Activated T-cell treated with anti-CD3 and anti-CD28 coated beads, Interleukin-2, amount 50 U/mL, for 24 hours (primary cell): Measurements from ENCODE around the gene TBX2.

Source experiments
- DNase-seq: peaks from one replicate; pipeline ENCODE4 v3.0.0-alpha.2; 2020
- H3K27ac Mint-ChIP-seq: 2 replicates; pipeline ENCODE4 v1.8.0; 2020; ENCODE audit warnings: mild to moderate bottlenecking, mixed read lengths
- H3K27me3 Mint-ChIP-seq: 2 replicates; pipeline ENCODE4 v1.8.0; 2020; ENCODE audit warnings: mixed read lengths
- H3K36me3 Mint-ChIP-seq: 2 replicates; pipeline ENCODE4 v1.8.0; 2020; ENCODE audit warnings: low read depth, mixed read lengths
- H3K4me1 Mint-ChIP-seq: 2 replicates; pipeline ENCODE4 v1.8.0; 2020; ENCODE audit warnings: low read depth, mixed read lengths
- H3K4me3 Mint-ChIP-seq: 2 replicates; pipeline ENCODE4 v1.8.0; 2020; ENCODE audit warnings: mild to moderate bottlenecking, moderate library complexity, mixed read lengths
- H3K9me3 Mint-ChIP-seq: 2 replicates; pipeline ENCODE4 v1.8.0; 2020; ENCODE audit warnings: mixed read lengths

Gene TBX2

DNA sequence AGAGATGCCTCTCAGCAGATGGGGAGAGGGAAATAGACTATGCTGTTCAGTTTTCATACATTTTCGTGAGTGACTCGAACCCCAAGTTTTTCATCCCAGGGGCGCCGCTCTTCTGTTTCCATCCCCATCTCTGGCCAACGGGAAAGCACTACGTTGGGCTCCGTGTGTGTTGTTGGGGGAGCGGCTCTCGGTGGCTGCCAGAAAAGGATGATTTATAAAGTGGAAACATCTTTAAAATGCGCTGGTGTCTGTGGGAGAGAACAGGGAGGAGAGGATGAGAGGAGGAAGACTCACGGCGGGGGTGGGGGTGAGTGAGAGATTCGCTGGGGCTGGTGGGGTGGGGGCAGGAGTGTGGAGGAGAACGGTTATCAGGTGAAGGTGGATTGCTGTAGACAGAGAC, 58.4 kb downstream of the TBX2 start:
- H3K27ac Mint-ChIP-seq = no peak overlapping the region
- H3K4me3 Mint-ChIP-seq = no peak overlapping the region
- no peaks in the 10 kb centered on the region for H3K36me3 Mint-ChIP-seq
- H3K4me1 Mint-ChIP-seq = peaks cover 45% of the 10 kb centered on the region
- H3K9me3 Mint-ChIP-seq = no peaks in the 10 kb centered on the region
- peaks cover 92% of the 10 kb centered on the region for H3K27me3 Mint-ChIP-seq
- peak; percentile 14 for DNase-seq

DNA sequence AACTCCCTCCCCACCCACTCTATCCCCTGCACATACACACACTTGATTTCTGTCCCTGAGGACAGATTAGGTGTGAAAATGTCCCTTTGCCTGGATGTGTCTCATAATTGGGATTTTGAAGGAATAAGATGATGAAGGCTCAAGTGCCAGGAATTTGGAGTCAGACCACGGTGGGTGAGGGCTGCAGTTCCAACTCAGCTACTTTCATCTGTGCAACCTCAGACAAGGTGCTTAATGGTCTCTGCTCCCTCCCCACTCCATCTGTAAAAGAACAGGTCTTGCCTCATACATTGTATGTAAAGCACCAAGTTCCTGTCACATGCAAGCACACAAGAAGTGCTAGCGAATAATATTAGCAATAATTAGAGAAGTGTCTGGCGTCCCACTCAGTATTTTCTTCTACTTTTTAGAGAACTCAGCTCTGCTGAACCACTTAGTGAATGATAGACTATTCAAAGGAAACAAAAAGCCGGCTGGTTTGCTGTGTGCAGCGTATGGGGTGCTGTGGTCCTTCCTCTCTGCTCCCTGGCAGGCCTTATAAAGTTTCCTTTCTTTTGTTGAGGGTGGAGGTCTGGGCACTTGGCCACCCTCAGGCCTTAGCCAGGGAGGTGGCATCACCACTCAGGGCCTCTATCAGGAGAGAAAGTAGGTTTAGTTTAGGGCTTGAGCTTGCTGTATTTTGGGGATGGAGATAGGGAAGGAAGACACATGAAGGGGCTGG, 58.9 kb downstream of the TBX2 start:
- DNase-seq = peak; percentile 23
- Mint-ChIP-seq H3K9me3 (no peaks in the 10 kb centered on the region), H3K4me1 (peaks cover 43% of the 10 kb centered on the region), H3K27me3 (peaks cover 93% of the 10 kb centered on the region), H3K27ac (no peak overlapping the region), H3K4me3 (no peak overlapping the region), H3K36me3 (no peaks in the 10 kb centered on the region)
